Stimulated activated naive CD4-positive, alpha-beta T cell treated with Interleukin-2 at 50 U/mL for 16 hours (primary cell): ENCODE measurements around the gene COL9A2.

Experiments
- DNase-seq: peaks from one replicate; lab custom pipeline; 2025; lab: John Stamatoyannopoulos, UW

COL9A2 gene

DNA sequence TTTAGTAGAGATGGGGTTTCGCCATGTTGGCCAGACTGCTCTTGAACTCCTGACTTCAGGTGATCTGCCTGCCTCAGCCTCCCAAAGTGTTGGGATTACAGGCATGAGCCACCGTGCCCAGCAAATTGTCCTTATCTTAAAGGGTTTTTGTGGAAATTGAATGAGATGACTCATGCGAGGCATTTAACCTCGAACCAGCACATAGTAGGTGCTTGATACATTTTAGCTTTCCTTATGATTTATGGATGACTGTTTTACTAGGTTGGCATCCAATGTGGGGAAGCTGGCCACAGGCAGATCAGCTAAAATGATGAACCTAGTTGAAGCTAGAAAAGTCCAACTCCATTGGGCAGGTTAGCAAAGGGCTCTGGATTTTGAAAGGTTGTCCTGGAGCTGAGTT, 1.4 kb upstream of the COL9A2 start:
- DNase-seq = no peak

DNA sequence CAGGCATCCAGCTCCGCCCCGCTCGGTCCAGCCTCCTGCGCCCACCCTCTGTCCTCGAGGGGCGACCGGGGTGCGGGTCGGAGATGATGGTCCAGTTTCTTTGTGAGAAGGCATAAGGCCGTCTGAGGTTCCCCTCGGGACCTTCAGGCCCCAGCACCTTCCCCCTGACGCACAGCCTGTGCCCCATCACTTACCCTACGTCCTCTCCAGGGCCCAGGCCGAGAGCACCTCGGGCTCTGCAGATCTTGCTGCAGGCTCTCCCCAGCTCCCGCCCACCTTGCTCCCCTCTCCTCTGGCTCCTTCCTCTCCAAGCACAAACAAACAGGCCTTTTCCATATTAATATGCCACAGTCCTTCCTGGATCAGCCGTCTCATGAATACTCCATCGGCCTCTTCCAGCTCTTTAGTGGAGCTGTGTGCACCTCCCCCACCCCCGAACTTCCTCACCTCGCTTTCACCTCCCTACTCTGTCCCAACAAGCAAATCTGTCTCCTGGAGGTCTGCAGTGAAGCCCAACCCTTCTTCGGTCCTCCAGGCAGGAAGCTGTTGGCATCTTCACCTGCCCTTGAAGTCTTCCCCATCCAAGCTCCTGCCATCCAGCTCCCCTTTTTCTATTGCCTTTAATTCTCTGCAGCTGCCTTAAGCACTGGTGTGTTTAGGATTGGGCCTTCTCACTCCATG, 448 bp upstream of the COL9A2 start:
- no peak for DNase-seq

DNA sequence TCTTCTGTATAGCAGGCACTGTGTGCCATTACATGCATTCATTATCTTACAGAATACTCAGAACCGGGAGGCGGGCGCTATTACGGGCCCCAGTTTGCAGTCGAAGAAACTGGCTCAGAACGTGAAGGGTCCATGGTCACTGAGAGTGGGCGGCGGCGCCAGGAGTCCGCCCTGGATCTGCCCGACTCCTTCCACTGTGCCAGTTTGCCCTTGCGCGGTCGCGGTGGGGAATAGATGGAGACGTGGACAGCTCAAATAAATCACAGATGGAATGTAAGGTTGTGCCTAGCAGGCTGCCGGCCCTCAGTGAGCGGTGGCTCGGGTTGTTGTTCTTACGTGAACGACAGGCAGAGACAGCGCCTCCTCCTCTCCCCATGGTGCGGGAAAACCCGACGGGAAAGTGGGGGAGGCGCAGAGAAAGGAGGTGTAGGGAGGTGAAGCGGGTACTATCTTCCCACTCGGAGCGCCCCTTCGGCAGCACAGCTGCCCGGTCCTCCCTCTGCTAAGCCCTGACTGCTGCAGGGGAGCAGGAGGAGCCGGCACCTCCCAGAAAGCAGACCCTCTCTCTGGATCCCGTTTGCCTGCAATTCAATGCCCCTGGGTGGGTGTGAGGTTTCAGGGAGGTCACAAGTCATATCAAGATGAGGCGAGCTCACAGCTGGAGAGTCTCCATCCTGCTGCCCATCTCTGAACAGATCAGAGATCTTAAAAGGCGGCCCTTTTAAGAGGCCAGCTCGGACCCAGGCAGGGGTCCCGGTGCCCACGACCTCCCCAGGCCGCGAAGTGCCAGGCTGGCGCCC, 1.1 kb downstream of the COL9A2 start:
- DNase-seq = peak; percentile 17

- peak; percentile 78 for DNase-seq
These were observed 1.8 kb downstream of the COL9A2 start for GRCh38 chr1:40315239-40315794.

- no peak for DNase-seq
These were observed 2.3 kb downstream of the COL9A2 start for GRCh38 chr1:40314721-40315238.

DNA sequence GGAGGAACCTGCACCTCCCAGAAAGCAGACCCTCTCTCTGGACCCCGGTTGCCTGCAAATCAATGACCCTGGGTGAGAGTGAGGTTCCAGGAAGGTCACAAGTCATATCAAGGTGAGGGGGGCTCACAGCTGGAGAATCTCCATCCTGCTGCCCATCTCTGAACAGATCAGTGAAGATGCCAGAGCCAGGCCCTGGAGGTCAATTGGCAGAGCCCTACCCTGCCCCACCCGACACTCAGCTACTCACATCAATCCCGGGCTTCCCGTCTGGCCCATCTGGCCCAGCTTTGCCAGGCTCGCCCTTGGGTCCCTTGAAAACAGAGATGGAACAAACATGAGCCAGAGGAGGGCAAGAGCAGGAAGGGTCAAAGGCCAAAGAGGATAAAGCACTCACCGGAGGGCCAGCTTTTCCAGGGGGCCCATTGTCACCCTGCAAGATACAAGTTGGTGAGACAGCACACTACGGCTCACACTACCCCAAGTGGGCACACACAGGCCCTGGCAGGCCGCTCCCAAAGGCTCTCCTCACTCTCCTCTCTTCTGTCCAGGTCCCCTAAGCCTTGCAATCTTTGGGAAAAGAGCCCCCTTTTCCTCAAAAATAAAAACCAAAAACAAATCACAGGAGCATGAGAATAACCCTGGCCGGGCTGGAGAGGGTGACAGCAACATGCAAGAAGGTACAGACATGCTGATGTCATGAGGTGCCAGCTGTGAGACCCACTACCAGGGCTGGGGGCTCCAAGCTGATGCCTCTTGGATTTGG, 2.9 kb downstream of the COL9A2 start:
- DNase-seq = no peak

- no peak for DNase-seq
These were observed 3.6 kb downstream of the COL9A2 start for GRCh38 chr1:40313329-40313957.

GRCh38 chr1:40312238-40313205, 4.6 kb downstream of the COL9A2 start:
- peak; percentile 21 for DNase-seq

DNA sequence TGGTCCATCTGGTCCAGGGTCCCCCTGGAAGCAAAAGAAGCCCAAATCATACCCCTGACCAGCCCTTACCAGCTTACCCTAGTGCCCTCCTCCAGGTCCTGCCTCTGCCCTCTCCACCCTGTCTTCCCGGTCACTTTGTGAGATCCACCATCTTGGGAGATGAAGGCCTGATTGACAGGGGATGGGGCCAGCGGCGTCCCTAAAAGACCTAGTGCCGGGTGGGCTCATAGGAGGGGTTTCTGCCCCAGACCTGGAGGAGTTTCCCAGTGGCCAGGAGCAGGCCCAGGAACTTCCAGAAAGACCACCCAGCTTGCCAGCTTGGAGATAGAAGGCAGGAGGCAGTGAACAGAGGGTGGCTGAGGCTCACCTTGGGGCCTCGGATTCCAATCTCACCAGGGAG, 5.4 kb downstream of the COL9A2 start:
- DNase-seq = no peak

DNA sequence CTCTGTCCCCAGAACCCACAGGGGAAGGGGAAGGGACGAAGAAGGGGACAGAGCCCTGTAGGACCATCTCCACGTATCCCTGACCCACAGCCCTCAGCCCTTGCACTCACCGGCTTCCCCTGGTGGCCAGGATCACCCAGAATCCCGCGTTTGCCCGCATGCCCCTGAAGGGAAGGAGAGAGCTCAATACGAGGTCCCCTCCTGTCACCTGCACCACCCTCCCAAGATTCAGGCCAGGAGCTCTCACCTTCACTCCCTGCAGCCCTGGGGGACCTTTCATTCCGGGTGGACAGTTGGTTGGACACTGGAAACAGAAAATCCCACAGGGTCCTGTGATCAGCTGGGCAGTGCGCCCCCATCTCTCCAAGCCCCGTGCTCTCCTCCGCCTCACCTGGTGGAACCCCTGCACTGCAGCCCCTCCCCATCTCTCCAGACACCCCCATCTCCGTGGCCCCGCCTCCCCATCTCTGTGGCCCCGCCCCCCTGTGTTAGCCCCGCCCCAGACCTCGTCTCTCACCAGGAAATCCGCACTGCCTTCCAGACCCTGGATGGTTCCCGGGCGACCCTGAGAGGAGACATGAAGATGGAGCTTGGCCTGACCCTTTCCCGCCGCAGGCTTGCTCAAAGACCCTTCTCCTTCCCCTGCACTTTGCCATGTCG, 6.0 kb downstream of the COL9A2 start:
- no peak for DNase-seq

DNA sequence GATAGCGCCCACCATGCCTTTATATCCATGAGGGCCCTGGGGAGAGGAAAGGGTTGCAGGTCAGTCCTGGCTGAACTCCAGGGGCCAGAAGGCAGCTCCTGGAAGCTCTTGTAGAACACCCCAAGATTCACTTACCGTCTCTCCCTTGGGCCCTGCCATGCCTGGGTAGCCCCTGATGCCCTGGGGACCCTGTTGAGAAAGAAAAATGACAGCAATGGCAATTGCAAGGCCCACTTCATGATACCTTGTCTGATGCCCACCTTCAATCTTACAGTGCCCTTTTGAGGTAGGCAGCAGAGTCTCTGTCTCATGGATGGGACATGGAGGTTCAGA, 7.0 kb downstream of the COL9A2 start:
- no peak for DNase-seq

DNA sequence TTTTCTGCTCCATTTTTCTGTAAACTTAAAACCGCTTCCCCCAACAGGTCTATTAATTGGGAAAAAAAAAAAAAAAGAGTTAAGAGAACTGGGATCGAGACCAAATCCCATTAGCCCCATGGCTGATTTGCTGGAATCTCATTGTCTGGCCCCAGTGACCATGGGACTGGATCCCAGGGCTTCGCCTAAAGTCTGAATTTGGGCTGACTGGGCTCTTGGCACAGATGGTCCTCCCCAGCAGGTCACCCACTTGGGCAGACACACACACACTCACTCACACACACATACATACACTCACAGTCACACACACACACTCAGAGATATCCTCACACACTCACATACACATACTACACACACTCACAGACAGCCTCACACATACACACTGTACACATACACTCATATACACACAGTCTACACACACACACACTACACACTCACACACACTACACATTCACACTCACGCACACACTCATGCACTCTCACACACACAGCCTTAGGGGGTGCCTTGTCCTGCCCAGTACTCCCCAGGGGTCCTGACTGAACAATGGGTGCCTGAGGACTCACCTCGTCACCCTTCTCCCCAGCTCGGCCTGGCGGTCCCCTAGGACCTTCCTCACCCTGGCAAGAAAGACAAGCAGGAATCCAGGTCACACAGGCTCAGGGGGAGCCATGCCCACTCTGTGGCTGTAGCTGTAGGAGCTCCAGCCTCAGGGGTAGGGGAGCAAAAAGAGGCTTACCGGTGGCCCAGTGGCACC, 7.5 kb downstream of the COL9A2 start:
- no peak for DNase-seq

GRCh38 chr1:40308036-40308727, 8.9 kb downstream of the COL9A2 start:
- no peak for DNase-seq

DNA sequence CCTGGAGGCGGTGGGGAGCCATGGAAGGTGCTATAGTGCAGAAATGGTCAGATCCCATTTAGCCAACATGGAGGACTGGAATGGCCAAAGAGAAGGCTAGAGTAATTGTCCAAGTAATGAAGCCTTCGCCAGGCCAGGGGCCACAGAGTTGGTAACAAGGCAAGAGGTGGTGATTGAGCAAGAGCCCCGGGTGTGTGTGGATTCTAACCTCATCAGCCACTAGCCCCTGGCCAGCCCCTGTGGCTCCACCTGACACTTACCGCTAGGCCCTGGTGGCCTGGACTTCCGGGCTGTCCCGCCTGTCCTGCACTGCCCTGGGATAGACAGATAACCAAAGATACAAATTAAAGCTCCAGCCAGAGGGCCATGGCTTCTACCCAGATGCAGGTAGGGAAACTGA, 9.9 kb downstream of the COL9A2 start:
- no peak for DNase-seq

DNA sequence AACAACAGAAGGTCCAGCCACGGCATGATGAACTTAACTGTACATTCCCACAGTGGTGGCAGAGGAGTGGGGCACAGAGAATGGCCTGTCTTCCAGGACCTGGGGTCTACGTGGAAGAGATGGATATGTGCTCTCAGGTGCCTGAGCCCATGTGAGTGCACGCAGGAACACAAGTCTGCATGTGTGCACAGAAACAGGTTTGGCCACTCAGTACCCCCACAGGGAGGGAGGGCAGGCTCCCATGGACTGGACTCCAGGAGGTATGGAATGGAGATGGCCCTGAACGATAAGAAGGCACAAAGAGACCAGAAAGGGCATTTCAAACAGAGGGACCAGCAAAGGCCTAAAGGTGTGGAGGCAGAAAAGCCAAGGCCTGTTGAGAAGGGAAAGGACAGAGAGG, 10.8 kb downstream of the COL9A2 start:
- no peak for DNase-seq

DNA sequence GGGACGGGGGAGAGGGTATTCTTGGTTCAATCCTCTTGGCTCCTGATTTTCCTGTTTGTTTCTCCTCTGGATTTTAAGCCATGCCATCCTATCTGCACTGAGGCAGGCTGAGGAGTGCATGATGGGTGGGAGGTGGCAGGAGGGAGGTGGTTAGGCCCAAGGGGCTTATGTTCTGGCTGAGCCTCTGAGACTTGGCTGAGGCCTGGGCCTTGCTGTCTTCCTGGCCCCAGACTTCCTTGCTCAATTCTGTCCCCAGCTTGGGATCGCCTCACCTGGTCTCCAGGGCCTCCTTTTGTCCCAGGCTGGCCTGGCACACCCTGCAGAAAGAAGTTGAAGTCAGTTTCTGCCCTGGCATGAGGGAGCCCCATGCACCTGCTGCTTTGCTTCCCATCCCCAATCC, 11.2 kb downstream of the COL9A2 start:
- DNase-seq = no peak

DNA sequence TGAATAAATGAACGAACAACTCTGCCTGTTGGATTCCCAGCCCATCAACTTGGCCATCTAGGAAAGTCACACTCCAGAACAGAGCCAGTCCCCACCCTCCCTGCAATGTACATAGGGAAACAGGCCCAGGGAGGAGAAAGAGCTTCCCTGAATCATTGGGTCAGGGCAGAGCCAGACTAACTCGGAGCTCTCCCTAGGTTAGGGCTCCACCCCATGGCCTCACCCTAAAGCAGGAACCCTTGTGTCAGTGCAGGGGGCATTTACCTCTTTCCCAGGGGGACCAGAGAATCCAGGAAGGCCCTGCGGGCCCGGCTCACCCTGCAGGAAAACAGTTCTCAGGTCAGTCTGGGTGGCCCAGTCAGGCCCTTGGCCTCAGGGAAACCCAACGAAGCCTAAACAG, 11.6 kb downstream of the COL9A2 start:
- DNase-seq = no peak

DNA sequence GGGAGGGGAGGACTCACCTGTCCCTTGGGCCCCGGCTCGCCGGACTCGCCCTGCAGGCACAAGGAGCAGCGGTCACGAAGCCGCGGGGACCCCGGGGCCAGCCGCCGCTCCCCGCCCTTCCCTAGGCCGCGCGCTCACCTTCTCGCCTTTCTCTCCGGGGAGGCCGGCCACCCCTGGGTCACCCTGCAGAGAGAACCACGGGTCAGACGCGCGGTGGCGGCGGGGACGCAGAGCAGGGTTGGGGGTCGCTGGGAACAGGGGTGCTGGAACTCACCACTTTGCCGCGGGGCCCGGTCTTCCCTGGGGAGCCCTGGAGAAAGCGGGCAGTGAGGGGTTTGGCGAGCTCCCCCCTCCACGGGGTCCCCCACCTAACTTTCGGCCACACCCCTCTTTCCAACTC, 13.3 kb downstream of the COL9A2 start:
- DNase-seq = no peak
